Psoas muscle (tissue), 8 donors: Measurements from ENCODE around the gene CTIF. TPM values are rescaled to one million over a fixed set of nuclear protein-coding genes. Genes with fewer than 3 reads are reported as not detected.

Experiments
- ATAC-seq, 4 donors: fragments of 200-7000 bp; cut with Tn5 transposase; one replicate each; pipeline ENCODE4 v1.9.1; 2020; ENCODE audit warnings: moderate library complexity in 3 of 4, mild to moderate bottlenecking in 2 of 4
- DNase-seq, 2 donors: peaks; one replicate each; pipeline ENCODE4 v3.0.0-alpha.2; 2020
- H3K27ac ChIP-seq: fragments of 200-600 bp; one replicate; pipeline ENCODE4 v1.8.0; 2022
- H3K27me3 ChIP-seq, 3 donors: fragments of 200-600 bp in 1 of 3; one replicate each; pipeline versions ENCODE4 v1.6.1 to v1.8.0; 2013 to 2022; ENCODE audit warnings: low read length in 2 of 3, mild to moderate bottlenecking in 2 of 3, moderate library complexity in 1 of 3; ENCODE audit not compliant: insufficient read depth in 3 of 3
- H3K36me3 ChIP-seq, 2 donors: fragments of 200-600 bp in 1 of 2; one replicate each; pipeline versions ENCODE4 v1.6.1 to v1.8.0; 2013 to 2022; ENCODE audit warnings: low read depth in 1 of 2, mild to moderate bottlenecking in 1 of 2, moderate library complexity in 1 of 2; ENCODE audit not compliant: insufficient read depth in 1 of 2
- H3K4me1 ChIP-seq: fragments of 200-600 bp; one replicate; pipeline ENCODE4 v1.8.0; 2022
- H3K4me3 ChIP-seq: fragments of 200-600 bp; one replicate; pipeline ENCODE4 v1.8.0; 2022; ENCODE audit warnings: mild to moderate bottlenecking
- H3K9me3 ChIP-seq: fragments of 200-600 bp; one replicate; pipeline ENCODE4 v1.8.0; 2022
- WGBS, 3 donors: extraction: QIAGEN DNeasy Blood & Tissue Kit; methylation state at CpG; one replicate each; pipeline versions ENCODE4 v1.1.6 to v1.1.7; 2013; 5-methylcytosine and 5-hydroxymethylcytosine counted together
- intact Hi-C, 2 donors: fragments of 100-400 bp; cut with DNase I; formaldehyde crosslinking; loops; one replicate each; pipeline versions ENCODE4 v1.11.0 to v1.14.2; 2022
- polyA plus RNA-seq, 3 donors: library from polyadenylated mRNA; stranded (reverse); fragments of 200-250 nt; gene quantifications; one replicate each; pipeline ENCODE4 v1.2.3, GENCODE V29; 2013
- total RNA-seq, 4 donors: library from RNA; stranded (reverse); fragmentation: NEBNext Ultra II Directional in 2 of 4; extraction: Animal tissue kit (Norgen Biotek cat#: 25700) in 2 of 4; gene quantifications; one replicate each; pipeline versions ENCODE4 v1.2.1 to v1.2.4, GENCODE V29; 2021 to 2023
- TF ChIP-seq, protein P1 (sequence below): fragments of 200-600 bp; IDR thresholded peaks from one replicate; pipeline ENCODE4 v1.8.0; 2022; ENCODE audit warnings: antibody characterized with exemption
- donor health status: healthy with polysubstance abuse.
- donor health status: DM: no; HTN: no; CAD: no; lungs with moderate emphysema.
- donor health status: Bipolar disorder and iron deficiency.
- donor health status: healthy.
- donor health status: DM: yes; HTN: yes; CAD: no.
- donor health status: DM: no; HTN: no; CAD: no.
- donor health status: DM: no; HTN: no; CAD: no.
- donor health status: DM: yes; HTN: yes; CAD: no.

Gene CTIF
- total and polyA plus RNA-seq, 7 donors, result 11.3 to 40.5 (median 26.9) TPM

DNA sequence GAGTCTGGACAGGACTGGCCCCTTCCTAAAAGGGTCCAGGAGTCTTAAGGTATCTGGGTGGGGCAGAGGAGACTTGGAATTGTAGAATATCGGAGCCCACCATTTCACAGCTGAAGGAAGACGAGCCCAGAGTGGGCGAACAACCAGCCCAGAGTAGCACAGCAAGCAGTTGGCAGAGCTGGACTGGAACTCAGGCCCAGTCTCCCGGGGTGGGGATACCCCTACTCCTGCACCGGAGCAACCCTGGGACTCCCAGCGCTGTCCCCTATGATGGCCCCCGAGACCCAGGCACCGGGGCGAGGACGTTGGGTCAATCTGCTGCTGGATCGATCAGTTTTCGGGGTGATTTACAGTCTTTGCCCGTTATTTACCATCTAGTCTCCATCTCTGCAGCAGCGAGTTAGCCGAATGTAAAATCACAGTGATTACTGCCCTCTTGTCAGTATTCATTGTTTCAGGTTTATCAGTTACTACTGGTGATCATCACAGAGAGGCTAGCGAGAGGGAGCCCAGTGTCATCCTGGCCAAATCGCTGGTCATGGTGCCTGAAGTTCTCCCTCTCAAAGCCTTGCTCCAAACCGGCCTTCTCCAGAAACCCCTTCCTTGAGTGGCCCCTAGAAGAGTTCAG is 336.6 kb downstream of the CTIF start:
- WGBS, 3 donors, result 80 to 85% (median 80%) methylated on average over 18 of the region's 18 CpGs
- no peaks in the 10 kb centered on the region for H3K9me3 ChIP-seq
- DNase-seq (no peak), ATAC-seq (no peak)
- peaks cover 0 to 2% (median 0%) of the 10 kb centered on the region in 3 donors for H3K27me3 ChIP-seq
- H3K4me1 ChIP-seq, result peaks cover 8% of the 10 kb centered on the region
- H3K27ac ChIP-seq, result no peak overlapping the region
- intact Hi-C loops, result no loop called here
- H3K36me3 ChIP-seq, result no peaks in the 10 kb centered on the region
- H3K4me3 ChIP-seq, result no peak overlapping the region
- TF ChIP-seq, protein P1, sequence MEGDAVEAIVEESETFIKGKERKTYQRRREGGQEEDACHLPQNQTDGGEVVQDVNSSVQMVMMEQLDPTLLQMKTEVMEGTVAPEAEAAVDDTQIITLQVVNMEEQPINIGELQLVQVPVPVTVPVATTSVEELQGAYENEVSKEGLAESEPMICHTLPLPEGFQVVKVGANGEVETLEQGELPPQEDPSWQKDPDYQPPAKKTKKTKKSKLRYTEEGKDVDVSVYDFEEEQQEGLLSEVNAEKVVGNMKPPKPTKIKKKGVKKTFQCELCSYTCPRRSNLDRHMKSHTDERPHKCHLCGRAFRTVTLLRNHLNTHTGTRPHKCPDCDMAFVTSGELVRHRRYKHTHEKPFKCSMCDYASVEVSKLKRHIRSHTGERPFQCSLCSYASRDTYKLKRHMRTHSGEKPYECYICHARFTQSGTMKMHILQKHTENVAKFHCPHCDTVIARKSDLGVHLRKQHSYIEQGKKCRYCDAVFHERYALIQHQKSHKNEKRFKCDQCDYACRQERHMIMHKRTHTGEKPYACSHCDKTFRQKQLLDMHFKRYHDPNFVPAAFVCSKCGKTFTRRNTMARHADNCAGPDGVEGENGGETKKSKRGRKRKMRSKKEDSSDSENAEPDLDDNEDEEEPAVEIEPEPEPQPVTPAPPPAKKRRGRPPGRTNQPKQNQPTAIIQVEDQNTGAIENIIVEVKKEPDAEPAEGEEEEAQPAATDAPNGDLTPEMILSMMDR, result no peak

DNA sequence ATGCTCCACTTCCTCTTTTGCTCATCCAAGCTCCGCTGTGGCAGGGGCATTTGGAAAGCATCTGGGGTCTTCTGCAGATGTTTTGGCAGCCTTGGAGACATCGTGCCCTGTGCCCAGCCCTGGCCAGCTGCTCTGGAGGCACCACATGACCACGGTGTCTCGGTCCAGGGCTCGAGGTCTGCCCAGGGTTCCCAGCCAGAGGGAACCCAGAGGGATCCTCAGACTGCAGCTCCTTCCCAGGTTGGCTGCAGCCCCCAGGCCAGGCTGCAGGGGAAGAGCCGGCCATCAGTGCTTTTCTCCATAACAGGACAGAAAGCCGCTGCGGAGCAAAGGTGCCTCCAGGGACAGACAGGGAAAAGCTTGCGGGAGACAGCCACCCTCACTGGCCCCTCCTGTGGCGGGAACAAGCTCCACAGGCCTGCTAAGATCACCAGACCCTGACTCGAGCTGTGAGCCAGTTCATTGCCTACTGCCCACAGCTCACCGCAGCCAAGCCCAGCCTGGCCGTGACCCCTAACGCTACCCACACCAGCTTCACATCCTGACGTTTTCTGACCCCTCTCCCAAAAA is 337.2 kb downstream of the CTIF start:
- H3K36me3 ChIP-seq, result no peaks in the 10 kb centered on the region
- no peak overlapping the region for H3K4me3 ChIP-seq
- no peak for DNase-seq
- no peak overlapping the region for H3K27ac ChIP-seq
- peaks cover 8% of the 10 kb centered on the region for H3K4me1 ChIP-seq
- peaks cover 0 to 2% (median 0%) of the 10 kb centered on the region in 3 donors for H3K27me3 ChIP-seq
- H3K9me3 ChIP-seq, result no peaks in the 10 kb centered on the region
- intact Hi-C loops, result no loop called here
- WGBS, 3 donors, result 40 to 49% (median 45%) methylated on average over 15 of the region's 15 CpGs
- TF ChIP-seq, protein P1, result no peak
- ATAC-seq, result no peak

DNA sequence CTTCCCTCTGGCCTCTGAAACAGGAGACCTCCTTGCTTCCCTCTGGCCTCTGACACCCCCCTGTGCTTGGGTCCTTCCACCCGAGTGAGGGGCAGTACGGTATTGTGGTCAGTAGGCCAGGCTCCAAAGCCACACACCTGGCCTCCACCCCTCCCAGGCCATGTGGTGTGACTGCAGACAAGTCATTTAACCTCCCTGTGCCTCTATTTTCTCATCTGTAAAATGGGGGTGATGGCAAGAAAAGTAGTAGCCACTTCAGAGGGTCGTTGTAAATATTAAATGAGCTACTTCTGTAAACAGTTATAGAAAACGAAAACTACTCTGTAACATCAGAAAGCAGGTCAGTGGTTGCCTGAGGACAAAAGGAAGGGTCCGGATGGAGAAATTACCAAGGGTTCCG is 337.8 kb downstream of the CTIF start:
- no peak overlapping the region for H3K4me3 ChIP-seq
- WGBS, 3 donors, result 91 to 95% (median 93%) methylated on average over 6 of the region's 6 CpGs
- H3K27ac ChIP-seq, result no peak overlapping the region
- H3K4me1 ChIP-seq, result peaks cover 8% of the 10 kb centered on the region
- peaks cover 0 to 2% (median 0%) of the 10 kb centered on the region in 3 donors for H3K27me3 ChIP-seq
- ATAC-seq (no peak), DNase-seq (no peak)
- TF ChIP-seq, protein P1, result no peak
- intact Hi-C loops, result no loop called here
- no peaks in the 10 kb centered on the region for H3K36me3 ChIP-seq
- no peaks in the 10 kb centered on the region for H3K9me3 ChIP-seq

DNA sequence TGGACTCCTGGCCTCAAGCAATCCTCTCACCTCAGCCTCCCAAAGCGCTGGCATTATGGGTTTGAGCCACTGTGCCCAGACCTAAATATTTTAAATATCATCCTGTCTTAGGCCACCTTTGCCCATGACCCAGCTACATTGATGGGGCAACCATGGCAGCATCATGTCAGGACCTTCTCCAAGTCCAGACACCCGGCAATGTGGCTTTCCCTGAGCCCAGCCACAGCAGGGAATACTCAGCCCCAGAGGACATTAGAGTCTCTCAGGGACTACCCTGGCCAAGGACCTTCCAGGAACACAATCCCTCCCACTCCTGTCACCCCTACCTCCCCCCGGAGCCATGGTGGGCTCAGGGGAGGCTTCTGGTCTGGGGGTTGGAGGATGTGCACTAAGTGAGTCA is 339.1 kb downstream of the CTIF start:
- 79 to 87% (median 81%) methylated on average over 3 of the region's 3 CpGs for WGBS, 3 donors

More for the DNA sequence above, 339.1 kb downstream of the CTIF start:
- Histone ChIP-seq H3K27me3 (peaks cover 0 to 2% (median 0%) of the 10 kb centered on the region in 3 donors), H3K4me3 (no peak overlapping the region), H3K4me1 (peaks cover 3% of the 10 kb centered on the region), H3K9me3 (no peaks in the 10 kb centered on the region), H3K27ac (no peak overlapping the region), H3K36me3 (no peaks in the 10 kb centered on the region)
- no peak for DNase-seq
- TF ChIP-seq, protein P1, result no peak
- no peak for ATAC-seq
- intact Hi-C loops, result no loop called here
